Femur (tissue), 1 donor: ENCODE data around the gene FHIP1B.

ENCODE experiments used
- DNase-seq: peaks from one replicate; pipeline ENCODE4 v3.0.0-alpha.2; 2017

Gene FHIP1B

DNA sequence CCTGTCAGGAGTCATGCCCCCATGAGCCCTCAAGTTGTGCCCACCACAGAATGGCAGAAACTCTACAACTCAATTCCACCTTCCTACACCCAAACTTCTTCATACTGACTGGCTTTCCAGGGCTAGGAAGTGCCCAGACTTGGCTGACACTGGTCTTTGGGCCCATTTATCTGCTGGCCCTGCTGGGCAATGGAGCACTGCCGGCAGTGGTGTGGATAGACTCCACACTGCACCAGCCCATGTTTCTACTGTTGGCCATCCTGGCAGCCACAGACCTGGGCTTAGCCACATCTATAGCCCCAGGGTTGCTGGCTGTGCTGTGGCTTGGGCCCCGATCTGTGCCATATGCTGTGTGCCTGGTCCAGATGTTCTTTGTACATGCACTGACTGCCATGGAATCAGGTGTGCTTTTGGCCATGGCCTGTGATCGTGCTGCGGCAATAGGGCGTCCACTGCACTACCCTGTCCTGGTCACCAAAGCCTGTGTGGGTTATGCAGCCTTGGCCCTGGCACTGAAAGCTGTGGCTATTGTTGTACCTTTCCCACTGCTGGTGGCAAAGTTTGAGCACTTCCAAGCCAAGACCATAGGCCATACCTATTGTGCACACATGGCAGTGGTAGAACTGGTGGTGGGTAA is 35.1 kb downstream of the FHIP1B start, which contains the start of gene OR52W1:
OR52W1 (plus strand) TSS at position 51 of the 637 bp plus-strand sequence; CDS start at position 51, 0 bp downstream.
- DNase-seq: no peak

DNA sequence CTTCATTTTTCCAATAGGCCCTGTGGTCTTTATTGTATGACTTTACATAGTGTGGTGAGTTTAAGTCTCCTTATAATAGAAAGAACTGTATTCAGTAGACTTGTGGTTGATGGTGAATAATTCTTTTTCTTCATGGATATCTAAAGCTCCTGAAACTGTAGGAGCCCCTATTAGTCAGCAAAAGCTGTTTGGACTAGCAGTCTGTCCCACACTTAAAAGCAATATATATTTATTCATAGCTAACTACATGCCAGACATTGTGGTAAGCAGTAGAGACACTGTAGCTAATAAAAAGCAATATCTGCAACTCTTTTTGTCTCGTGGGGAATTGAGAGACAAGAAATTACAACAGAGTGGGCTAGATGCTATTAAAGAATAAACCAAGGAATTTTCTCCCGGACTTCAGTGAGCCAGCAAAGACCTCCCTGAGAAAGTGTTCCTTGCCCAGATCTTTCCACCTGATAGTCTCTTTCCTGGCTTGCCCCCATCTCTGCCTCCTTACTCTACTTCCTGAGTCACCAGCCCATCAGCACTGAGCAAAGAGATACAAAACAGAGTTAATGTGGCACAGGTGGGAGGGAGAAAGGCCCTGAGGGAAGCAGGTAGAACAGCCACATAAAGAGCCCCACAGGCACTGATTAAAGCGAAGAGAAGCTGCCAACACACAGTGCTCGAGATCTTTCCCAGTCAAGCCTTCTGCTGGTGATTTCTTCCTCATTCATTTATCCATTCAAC is 36.8 kb downstream of the FHIP1B start:
- DNase-seq: no peak

DNA sequence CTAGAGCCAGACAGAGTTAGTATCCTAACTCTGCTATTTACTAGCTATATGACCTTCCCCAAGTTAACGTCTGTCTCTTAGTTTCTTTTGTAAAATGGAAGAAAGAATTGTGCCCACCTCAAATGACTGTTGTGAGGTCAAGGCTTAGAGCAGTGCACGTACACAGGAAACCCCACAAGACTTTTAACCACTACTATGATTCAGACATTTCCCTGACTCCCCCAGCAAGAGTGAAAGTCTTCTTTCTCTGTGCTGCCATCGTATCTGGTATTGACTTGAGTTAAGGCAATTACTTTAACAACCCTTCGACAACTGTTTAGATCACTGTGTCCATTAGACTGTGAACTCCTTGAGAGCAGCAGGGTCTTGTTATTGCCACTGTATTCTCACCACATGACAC is 38.0 kb downstream of the FHIP1B start:
- no peak for DNase-seq

- no peak for DNase-seq
Observed at GRCh38 chr11:6194065-6194581, 40.3 kb downstream of the FHIP1B start.

DNA sequence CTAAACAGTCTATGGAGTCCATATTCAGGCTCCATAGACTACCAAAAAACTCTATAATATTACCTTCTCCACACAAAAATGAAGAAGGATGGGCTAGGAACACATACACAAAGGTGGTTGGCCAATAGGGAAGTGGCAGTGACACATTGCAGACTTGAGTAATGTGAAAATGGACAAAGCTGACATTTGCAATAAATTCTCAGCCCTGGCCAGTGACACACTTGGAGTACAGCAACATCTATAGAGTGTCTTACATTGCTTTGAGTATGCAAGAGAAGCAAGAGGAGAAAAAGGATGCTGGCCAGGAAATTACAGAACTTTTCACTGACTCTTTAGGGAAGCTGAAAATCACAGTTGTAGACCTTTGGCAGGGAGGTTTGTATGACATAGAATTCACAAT is 42.7 kb downstream of the FHIP1B start:
- no peak for DNase-seq

DNA sequence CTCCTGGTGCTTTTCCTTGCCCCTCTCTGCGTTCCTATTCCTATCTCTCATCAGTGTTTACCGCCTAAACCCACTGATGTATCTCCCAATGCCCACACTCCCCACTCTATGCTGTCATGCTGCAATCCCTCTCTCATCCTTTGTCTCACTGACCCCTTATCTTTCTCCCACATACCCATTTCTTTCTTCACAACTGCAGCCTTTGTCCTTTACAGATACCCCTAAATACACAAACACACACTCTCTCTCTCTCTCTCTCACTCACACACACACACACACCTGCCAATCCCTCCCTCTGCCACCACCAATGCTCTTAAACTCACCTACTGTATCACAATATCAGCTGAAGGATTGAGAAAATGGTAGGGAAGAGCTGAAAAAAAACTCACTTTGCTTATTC is 59.0 kb downstream of the FHIP1B start:
- DNase-seq: no peak

- no peak for DNase-seq
Observed at GRCh38 chr11:6170226-6170625, 64.2 kb downstream of the FHIP1B start, which contains the start of gene OR52B2. Gene OR52B2 (minus strand): TSS chr11:6170326. CDS start chr11:6170326, 0 bp downstream.
